HG03521 (cell line): ENCODE measurements around the gene AP5Z1.
"Not testable (repeated sequence)": the region's sequence is repeated elsewhere in the genome, so short reads cannot be mapped to it uniquely, and the experiment has no call there.

ENCODE experiments used
- ATAC-seq: cut with Tn5 transposase; IDR thresholded peaks from one replicate; pipeline ENCODE4 v1.9.1; 2021; ENCODE audit warnings: mild to moderate bottlenecking, moderate library complexity; ENCODE audit not compliant: unreplicated experiment

AP5Z1 gene

DNA sequence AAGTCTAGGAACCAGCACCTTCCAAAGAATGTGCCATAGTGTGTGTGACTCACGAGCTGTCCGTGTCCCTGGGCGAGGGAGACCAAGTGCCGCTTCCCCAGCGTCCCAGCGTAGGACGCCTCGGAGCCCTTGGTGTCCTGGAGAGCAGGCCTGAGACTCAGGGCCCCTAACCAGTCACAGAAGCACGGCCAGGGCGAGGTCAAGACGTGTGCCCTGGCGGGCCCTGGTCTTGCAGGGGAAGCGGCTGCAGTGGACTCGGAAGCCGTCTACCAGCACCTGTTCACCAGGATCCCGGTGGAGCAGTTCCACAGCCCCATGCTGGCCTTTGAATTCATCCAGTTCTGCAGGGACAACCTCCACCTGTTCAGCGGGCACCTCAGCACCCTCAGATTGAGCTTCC is 10.6 kb downstream of the AP5Z1 start:
- no peak for ATAC-seq

DNA sequence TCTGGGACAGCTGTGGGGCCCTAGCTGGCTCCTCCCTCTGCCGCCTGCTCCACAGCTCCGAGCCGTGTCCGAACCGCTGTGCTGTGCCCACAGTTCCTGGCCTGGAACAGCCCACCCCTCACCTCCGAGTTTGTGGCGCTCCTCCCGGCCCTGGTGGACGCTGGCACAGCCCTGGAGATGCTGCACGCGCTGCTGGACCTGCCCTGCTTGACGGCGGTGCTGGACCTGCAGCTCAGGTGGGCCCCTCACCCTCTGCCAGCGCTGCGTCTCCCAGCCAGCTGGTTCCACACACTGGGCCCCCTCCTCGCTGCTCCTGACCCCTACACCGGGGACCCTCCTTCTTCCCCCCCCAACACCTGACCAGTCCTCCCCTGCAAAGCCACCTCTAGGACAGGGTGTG is 12.1 kb downstream of the AP5Z1 start:
- no peak for ATAC-seq

DNA sequence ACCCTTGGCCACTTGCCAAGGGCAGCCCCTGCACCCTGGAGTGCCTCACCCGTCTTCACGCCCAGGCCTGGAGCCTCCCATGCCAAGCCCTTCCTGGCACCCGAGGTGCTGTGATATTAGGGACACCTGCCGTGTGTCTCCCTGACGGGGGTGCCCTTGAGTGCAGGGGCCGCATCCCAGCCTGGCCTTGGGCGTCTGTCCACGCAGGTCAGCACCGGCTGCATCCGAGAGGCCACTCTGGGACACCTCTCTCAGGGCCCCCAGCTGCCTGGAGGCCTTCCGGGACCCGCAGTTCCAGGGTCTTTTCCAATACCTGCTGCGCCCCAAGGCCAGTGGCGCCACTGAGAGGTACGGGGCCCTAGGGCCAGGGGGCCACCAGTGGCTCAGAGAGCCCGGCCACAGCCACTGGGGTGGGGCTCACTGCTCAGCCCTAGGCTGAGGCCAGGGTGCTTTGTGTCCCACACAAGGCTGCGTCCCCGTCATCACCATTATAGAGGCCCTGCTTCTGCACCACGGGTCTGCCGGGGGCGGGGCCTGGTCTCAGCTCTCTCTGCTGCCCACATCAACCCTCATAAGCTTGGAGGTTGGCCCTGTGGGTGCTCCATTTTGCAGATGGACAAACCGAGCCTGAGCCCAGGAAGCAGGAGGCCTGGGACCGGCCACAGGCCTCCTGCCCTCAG is 12.7 kb downstream of the AP5Z1 start:
- ATAC-seq: no peak

DNA sequence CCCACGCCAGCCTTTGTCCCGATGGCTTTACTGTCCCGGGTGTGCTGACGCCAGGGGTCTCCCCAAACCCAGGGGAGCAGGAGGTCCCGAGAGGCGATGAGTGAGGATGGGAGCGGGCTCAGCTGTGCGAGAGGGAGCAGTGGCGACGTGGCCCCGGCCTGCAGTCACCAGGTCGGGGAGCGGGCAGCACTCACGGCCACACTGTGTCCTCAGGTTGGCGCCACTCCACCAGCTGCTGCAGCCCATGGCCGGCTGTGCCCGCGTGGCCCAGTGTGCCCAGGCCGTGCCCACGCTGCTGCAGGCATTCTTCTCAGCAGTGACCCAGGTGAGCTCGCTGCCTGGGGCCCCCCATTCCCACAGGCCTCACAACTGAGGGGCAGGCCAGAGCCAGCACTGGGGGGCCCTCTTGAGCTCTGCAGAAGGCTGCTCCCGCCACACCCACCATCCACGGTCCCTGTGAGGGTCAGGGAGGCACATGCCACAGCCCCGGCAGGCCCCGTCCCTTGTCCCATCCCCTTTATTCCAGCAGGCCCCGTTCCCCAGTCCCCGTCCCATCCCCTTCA is 13.3 kb downstream of the AP5Z1 start:
- ATAC-seq: no peak

DNA sequence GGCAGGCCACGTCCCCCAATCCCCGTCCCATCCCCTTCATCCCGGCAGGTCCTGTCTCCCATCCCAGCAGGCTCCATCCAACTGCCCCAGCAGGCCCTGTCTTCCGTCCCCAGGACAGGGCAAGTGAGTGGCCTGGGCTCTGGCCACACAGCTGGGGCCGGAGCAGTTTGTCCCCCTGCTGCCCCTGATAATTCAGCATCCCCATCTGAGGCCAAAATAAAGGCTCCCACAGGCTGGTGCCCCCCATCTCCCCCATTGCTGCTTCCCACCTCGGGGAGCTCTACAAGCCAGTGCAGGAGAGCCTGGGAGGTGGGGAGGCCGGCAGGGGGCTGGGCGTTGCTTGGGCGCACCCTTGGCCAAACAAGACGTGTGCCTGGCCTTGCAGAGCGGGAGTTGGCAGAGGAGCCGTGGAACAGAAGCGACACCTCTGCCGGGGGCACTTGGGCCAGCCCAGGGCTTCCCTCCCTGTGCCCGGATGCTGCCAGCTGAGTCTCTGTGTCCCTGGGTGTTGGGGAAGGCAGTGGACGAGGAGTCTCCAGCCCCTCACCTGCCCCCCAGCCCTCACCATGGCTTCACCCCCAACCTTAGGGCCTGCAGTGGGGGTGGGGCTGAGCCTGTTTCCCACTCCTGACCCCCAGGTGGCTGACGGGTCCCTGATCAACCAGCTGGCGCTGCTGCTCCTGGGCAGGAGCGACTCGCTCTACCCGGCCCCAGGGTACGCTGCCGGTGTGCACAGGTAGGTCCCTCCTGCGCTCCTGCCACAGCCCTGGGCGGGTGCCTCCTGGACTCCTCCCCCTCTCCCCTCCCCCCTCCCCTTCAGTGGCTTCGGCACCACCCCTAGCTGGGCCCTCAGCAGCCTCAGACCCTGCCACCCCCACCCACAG is 14.0 kb downstream of the AP5Z1 start:
- no peak for ATAC-seq

DNA sequence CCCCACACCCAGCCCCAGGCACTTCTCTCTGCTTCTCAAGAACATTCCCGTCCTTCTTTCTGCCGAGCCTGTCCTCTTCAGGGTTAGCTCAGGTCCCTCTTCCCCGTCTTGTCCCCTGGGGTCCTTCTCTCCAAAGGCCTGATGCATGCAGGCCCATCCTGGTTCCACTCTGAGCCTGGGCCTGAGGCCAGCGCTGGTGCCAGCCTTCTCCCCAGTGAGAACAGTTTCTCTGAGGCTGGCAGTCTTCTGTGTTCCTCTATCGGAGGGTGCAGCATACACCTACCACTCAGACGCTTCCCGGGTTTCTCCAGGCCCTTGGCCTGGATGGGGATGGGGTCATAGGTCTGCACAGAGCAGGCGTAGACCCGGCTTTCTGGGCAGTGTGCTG is 14.6 kb downstream of the AP5Z1 start:
- no peak for ATAC-seq

DNA sequence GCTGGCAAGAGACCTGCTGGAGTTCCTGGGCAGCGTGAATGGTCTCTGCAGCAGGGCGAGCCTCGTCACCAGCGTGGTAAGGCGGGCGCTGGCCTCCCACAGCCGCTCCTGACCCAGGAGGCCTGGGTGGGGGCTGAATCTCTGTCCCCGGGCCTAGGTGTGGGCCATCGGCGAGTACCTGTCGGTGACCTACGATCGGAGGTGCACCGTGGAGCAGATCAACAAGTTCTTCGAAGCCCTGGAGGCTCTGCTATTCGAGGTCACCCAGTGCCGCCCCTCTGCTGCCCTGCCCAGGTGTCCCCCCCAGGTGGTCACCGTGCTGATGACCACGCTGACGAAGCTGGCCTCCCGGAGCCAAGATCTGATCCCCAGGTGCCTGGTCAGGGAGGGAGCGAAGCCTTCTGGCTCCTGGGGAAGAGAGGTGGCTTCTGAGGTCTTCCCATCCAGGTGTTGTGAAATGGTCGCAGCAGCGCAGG is 15.1 kb downstream of the AP5Z1 start:
- no peak for ATAC-seq

DNA sequence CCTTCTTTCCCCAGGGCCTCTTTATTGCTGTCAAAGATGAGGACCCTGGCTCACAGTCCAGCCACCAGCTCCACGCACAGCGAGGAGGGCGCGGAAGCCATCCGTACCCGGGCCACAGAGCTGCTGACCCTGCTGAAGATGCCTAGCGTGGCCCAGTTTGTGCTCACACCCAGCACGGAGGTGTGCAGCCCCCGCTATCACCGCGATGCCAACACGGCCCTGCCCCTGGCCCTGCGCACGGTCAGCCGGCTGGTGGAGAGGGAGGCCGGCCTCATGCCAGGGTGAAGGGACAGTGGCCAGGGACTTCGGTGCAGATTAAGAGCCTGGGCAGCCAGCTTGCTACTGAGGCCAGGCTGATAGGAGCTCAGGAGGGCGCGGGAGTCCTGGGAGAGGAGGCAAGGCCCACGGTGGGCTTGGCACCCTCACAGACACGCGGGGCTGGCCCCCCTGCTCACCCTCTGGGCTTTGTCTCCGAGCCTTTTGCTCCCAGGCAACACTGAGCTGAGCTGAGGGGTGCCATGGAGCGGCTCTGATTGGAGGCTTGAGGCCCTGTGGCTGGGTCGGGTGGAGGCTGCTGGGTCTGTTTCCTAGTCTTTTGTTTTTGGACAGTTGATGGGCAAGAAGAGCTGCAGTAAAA is 15.8 kb downstream of the AP5Z1 start:
- no peak for ATAC-seq

DNA sequence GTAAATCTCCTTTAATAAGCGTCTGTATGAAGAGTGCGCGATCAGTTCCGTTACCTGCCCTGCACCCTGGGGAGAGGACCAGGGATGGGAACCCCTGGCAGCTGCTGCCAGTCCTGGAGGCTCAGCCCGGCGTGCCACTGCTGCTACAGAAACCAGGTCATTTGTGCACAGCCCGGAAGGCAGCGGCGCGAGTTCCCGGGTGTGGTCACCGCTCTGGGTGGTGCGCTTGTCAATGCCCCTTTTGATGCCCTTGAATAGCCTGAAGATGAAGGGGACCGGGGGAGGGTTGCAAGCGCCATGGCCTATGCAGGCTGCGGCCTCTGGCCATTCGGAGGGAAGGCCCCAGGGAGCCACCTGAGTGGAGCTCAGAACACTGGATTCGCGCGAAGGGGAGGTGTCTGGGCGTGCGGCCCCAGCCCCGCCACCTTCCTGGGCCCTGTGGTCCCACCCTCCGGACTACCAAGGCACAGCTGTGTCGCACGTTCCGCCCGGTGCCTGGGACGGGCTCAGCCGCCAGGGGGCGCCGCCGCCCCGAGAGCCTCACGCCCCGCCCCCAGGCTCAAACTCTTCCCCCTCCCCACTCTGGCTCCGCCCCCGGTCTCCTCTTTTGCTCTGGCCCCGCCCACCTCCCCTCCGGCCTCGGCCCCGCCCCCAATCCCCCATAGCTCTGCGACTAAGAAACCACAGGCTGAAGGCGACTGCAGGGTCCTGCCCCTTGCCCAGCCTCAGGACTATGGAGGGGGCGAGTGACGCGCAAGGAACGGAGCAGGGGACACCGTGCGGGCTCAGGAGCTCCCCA is 16.5 kb downstream of the AP5Z1 start:
- ATAC-seq: no peak

DNA sequence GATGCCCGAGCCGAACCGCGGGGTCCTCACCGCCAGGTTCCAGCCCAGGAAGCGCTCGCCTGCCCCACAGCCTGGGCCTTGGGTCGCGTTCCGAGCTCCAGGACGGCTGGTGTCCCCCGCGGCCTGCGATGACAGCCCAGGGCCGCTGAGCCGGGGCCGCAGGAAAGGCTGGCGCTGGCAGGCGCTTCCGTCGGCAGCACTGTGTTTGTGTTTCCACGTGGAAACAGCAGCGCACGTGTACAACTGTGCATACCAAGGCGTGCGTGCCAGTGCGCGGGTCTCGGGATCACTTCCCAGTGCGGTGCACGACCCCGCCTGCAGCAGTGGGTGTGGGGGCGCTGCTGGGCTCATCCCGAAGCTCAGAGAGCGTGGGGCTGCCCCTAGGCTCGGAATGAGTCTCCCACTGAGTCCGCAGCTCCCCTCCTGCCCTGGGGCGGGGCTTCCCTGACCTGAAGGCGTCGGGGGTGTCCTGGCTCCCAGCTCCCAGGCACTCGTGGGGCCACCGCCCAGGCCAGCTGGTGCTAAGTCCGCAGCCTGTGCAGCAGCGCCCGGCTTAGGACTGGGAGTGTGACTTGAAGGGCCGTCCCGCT is 17.2 kb downstream of the AP5Z1 start:
- ATAC-seq: no peak

DNA sequence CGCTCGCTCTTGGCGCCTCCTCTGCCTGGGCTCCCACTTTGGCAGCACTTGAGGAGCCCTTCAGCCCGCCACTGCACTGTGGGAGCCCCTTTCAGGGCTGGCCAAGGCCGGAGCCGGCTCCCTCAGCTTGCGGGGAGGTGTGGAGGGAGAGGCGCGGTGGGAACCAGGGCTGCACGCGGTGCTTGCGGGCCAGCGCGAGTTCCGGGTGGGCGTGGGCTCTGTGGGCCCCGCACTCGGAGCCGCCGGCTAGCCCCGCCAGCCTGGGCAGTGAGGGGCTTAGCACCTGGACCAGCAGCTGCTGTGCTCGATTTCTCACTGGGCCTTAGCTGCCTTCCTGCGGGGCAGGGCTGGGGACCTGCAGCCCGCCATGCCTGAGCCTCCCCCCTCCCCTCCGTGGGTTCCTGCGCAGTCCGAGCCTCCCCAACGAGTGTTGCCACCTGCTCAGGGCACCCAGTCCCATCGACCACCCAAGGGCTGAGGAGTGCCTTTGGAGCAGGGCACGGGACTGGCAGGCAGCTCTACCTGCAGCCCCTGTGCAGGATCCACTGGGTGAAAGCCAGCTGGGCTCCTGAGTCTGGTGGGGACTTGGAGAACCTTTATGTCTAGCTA is 18.1 kb downstream of the AP5Z1 start:
- ATAC-seq: not testable (repeated sequence)

DNA sequence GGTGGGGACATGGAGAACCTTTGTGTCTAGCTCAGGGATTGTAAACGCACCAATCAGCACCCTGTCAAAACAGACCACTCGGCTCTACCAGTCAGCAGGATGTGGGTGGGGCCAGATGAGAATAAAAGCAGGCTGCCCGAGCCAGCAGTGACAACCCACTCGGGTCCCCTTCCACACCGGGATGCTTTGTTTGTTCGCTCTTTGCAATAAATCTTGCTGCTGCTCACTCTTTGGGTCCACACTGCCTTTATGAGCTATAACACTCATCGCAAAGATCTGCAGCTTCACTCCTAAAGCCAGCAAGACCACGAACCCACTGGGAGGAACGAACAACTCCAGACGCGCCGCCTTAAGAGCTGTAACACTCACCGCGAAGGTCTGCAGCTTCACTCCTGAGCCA is 18.7 kb downstream of the AP5Z1 start:
- ATAC-seq: not testable (repeated sequence)

DNA sequence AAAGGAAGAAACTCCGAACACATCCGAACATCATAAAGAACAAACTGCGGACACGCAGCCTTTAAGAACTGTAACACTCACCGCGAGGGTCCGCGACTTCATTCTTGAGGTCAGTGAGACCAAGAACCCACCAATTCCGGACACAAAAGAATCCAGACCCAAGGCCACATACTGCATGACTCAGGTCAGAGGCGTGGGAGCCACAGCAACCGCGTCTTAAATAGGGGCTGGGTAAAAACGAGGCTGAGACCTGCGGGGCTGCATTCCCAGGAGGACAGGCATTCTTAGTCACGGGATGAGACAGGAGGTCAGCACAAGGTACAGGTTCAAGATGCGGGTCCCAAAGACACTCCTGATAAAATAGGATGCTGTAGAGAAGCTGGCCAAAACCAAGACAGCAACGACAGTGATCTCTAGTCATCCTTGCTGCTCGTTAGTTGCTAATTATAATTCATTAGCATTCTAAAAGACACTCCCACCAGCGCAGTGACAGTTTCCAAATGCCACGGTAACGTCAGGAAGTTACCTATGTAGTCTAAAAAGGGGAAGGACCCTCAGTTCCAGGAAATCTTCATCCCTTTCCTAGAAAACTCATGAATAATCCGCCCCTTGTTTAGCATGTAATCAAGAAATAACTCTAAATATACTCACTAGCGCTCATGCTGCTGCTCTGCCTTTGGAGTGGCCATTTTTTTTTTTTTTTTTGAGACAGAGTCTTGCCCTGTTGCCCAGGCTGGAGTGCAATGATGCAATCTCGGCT is 19.3 kb downstream of the AP5Z1 start:
- ATAC-seq: no peak

DNA sequence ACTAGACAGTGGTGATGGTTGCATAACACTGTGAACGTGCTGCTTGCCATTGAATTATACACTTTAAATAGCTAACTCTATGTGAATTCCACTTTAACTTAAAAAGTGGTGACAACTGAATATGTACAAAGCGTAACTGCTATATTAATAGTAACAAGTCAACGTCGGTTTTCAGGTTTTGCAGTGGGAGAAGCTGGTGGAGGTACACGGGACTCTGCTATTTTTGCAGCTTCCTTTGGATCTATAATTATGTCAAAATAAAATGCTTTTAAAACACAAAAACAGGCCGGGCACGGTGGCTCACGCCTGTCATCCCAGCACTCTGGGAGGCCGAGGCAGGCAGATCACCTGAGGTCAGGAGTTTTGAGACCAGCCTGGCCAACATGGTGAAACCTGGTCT is 21.0 kb downstream of the AP5Z1 start:
- no peak for ATAC-seq

DNA sequence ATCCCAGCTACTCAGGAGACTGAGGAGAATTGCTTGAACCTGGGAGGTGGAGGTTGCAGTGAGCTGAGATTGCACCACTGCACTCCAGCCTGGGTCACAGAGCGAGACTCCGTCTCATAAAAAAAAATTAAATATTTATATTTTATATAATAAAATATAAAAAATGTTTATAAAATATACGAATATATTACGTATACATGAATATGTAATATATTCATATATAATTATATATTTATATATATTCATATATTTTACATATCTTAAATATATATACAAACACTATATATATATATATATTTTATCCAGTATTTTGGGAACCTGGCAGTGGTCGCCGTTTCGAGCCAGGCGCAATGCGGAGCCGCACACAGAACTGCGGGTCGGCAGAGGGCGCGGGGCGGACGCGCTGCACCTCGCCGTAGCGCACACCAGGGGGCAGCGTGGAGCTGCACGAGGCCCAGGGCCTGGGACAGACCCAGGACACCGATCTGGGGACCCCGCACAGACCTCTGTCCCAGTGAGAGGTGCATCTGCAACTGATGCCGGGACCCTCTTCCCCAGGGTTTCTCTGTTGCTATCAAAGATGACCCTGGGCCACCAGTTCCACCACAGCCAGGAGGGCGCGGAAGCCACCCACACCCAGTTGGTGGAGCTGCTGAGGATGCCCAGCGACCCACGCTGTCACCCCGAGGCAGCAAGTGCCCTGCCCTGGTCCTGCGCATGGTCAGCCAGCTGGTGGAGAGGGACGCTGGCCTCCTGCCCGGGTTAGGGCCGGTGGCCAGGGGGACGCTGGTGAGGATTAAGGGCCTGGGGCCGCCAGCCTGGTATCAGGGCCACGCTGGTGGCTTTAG is 22.7 kb downstream of the AP5Z1 start:
- ATAC-seq: no peak

DNA sequence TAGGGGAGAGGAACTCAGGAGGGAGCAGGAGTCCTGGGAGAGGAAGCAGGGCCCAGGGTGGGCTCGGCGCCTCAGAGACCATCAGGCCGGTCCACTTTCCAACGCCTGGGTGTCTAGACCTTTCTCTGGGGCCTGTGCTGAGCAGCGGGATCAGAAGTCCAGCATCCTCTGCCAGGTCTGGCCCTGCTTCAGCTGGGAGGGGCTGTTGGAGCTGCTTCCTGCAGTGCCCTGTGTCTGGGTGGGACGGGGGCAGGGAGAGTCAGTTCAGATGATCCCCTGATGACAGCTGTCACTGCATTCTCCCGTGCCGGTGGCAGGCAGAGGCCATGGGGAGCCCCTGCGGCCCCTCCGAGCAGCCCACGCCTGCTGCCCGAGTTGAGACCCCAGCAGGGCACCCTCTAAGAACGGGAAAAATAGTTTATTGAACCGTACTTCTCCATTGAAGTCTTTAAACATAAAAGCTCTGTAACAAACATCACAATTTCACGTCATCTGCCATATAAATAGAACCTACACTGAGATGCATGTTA is 23.3 kb downstream of the AP5Z1 start:
- ATAC-seq: no peak

DNA sequence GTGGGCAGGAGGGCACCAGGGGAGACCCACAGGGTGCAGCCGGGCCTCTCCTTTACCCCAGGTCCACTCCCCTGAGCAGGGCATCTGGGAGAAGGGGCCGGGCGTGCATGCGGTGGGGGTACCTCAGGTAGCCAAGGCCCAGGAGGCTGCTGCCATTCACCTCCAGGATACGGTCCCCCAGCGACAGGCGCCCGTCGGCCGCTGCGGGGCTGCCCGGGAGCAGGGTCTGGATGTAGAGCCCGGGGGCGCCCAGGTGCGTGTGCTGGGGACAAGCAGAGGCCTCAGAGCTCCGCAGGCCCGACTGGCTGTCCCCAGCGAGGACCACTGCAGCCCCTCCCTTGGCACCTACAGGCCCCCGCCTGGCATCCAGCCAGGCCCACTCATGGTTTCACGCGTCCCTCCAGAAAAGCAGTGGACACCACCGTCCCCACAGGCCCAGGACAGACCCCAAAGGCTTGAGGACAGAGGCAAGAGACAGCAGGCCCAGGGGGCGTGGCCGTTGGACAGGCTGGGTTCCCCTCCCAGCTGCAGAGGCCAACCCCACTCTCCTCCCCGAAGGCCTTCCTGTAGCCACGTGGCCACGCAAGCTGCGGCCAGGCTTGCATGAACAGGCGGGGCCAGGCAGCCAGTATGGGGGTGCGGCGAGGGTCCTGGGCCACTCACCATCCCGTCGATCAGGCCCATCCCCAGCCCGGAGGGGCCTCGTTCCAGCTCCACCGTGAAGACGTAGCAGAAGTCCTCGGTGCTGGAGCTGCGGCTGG is 24.3 kb downstream of the AP5Z1 start:
- ATAC-seq: no peak
